ENCODE data around the gene TECPR2.

DNA sequence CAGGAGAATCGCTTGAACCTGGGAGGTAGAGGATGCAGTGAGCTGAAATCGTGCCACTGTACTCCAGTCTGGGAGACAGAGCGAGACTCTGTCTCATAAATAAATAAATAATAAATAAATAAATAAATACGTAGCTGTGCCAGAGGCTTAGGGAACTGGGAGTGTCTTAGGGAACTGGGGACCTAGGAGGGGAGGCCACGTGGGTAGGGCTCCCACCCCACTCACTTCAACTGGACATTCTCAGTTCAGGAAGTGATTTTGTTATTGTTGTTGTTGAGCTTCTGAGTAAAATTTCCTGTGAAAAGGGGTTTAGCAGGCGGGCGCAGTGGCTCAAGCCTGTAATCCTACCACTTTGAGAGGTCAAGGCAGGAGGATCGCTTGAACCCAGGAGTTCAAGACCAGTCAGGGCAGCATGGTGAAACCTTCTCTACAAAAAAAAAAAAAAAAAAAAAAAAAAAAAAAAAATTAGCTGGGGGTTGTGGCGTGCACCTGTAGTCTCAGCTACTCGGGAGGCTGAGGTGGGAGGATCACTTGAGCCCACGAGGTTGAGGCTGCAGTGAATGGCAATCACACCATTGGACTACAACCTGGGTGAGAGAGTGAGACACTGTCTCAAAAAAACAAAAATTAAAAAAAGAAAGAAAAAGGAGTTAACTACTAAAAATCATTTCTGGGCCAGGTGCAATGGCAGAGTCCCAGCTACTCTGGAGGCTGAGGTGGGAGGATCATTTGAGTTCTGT lies 165.9 kb downstream of the TECPR2 start:
- TF ChIP-seq CTCF (conservative IDR thresholded peaks at IDR 0.05) (no peak), EZH2 (IDR thresholded peaks at IDR 0.05; ENCODE audit: low read depth) (no peak)

All from PC-9 (cell line).